Fibroblast of lung (primary cell): ENCODE measurements around the gene FKBP3. TPM values are rescaled to one million over a fixed set of nuclear protein-coding genes. Genes with fewer than 3 reads are reported as not detected.

Experiments used
- DNase-seq, 2 donors: peaks; one replicate each; pipeline versions ENCODE4 v3.0.0 to v3.0.0-alpha.2; 2010; ENCODE audit warnings: low read depth in 2 of 2
- H2AFZ ChIP-seq: 2 replicates; pipeline ENCODE4 v1.5.1; 2012; ENCODE audit warnings: low read length, control low read depth, inconsistent platforms
- H3K27ac ChIP-seq: 2 replicates; pipeline ENCODE4 v1.5.1; 2011; ENCODE audit warnings: low read length, control low read depth; ENCODE audit not compliant: insufficient read depth
- H3K27me3 ChIP-seq: 2 replicates; pipeline ENCODE4 v1.5.1; 2011; ENCODE audit warnings: mild to moderate bottlenecking, low read length; ENCODE audit not compliant: control insufficient read depth, insufficient read depth
- H3K36me3 ChIP-seq: 2 replicates; pipeline ENCODE4 v1.5.1; 2011; ENCODE audit warnings: low read length; ENCODE audit not compliant: control insufficient read depth, insufficient read depth
- H3K4me1 ChIP-seq: 2 replicates; pipeline ENCODE4 v1.5.1; 2011; ENCODE audit warnings: low read length; ENCODE audit not compliant: control insufficient read depth, insufficient read depth; ENCODE audit errors: extremely low read depth
- H3K4me2 ChIP-seq: 2 replicates; pipeline ENCODE4 v1.5.1; 2011; ENCODE audit warnings: low read length, control low read depth; ENCODE audit not compliant: insufficient read depth; ENCODE audit errors: extremely low read depth
- H3K4me3 ChIP-seq, 4 experiments: fragments of 200-600 bp in 1 of 4; sonication (generic) in 1 of 4; replicated peaks in 1 of 4; 2 replicates each; pipeline ENCODE4 v1.5.1; 2011 to 2016; ENCODE audit warnings: low read length in 4 of 4, low read depth in 3 of 4, mild to moderate bottlenecking in 3 of 4, control low read depth in 2 of 4, inconsistent platforms in 1 of 4, mixed read lengths in 1 of 4; ENCODE audit not compliant: insufficient read depth in 1 of 4; ENCODE audit errors: control extremely low read depth in 1 of 4
- H3K79me2 ChIP-seq: 2 replicates; pipeline ENCODE4 v1.5.1; 2012; ENCODE audit warnings: mild to moderate bottlenecking, low read length, inconsistent platforms; ENCODE audit not compliant: control insufficient read depth, insufficient read depth
- H3K9ac ChIP-seq: 2 replicates; pipeline ENCODE4 v1.5.1; 2011; ENCODE audit warnings: mild to moderate bottlenecking, low read length, control low read depth; ENCODE audit not compliant: insufficient read depth
- H3K9me3 ChIP-seq: 2 replicates; pipeline ENCODE4 v1.5.1; 2012; ENCODE audit warnings: low read depth, low read length; ENCODE audit not compliant: control insufficient read depth, insufficient read depth
- H4K20me1 ChIP-seq: 2 replicates; pipeline ENCODE4 v1.5.1; 2011; ENCODE audit warnings: low read length; ENCODE audit not compliant: control insufficient read depth, insufficient read depth; ENCODE audit errors: extremely low read depth
- CTCF ChIP-seq, 2 donors: IDR thresholded peaks in 1 of 2; conservative IDR thresholded peaks in 1 of 2; 1 replicate in 1 of 2; 2 replicates in 1 of 2; pipeline ENCODE4 v1.5.1; 2011 to 2012; ENCODE audit warnings: low read length in 2 of 2, control low read depth in 1 of 2, inconsistent platforms in 1 of 2, low read depth in 1 of 2, mild to moderate bottlenecking in 1 of 2
- EZH2 ChIP-seq: IDR thresholded peaks from 2 replicates; pipeline ENCODE4 v1.5.1; 2012; ENCODE audit warnings: low read length, control low read depth, mild to moderate bottlenecking; ENCODE audit errors: missing control alignments
- polyA plus RNA-seq, 2 donors: library from polyadenylated mRNA; depleted of rRNA in 1 of 2; stranded (reverse) in 1 of 2; unstranded in 1 of 2; fragments of >200 nt; gene quantifications; 2 replicates each; pipeline ENCODE4 v1.2.1, GENCODE V29; 2011 to 2012; ENCODE audit warnings: missing spikeins in 1 of 2
- total RNA-seq: library from RNA; depleted of rRNA; stranded (reverse); fragments of >200 nt; gene quantifications from 2 replicates; pipeline ENCODE4 v1.2.1, GENCODE V29; 2014

Gene FKBP3
- total and polyA plus RNA-seq, 2 donors (not counting 1 experiment from before 2014, with no cell fraction given), result 29.1 to 101 TPM

GRCh38 chr14:45103806-45104205 is 30.5 kb downstream of the FKBP3 start:
- no peak overlapping the region for H3K9ac ChIP-seq

GRCh38 chr14:45096218-45096617 is 38.1 kb downstream of the FKBP3 start:
- Histone ChIP-seq H3K9me3 (no peaks in the 10 kb centered on the region), H3K4me1 (no peaks in the 10 kb centered on the region), H3K27me3 (no peaks in the 10 kb centered on the region), H2AFZ (no peak overlapping the region), H3K4me2 (no peak overlapping the region), H3K36me3 (peaks cover 3% of the 10 kb centered on the region), H3K27ac (no peak overlapping the region), H3K79me2 (peaks cover 36% of the 10 kb centered on the region), H4K20me1 (peaks cover 2% of the 10 kb centered on the region), H3K4me3 (no peak overlapping the region), H3K9ac (no peak overlapping the region)
- TF ChIP-seq CTCF (conservative IDR thresholded peaks at IDR 0.05 in 1 of 2, IDR thresholded peaks at IDR 0.05 in 1 of 2; ENCODE audit: low read depth in 1 of 2, low read length in 2 of 2) (no peak), EZH2 (no peak)
- DNase-seq, result no peak

More at GRCh38 chr14:45103806-45104205, 30.5 kb downstream of the FKBP3 start:
- Histone ChIP-seq H3K4me1 (no peaks in the 10 kb centered on the region), H3K4me2 (no peak overlapping the region), H4K20me1 (no peaks in the 10 kb centered on the region), H3K27ac (no peak overlapping the region), H3K36me3 (peaks cover 7% of the 10 kb centered on the region), H3K9me3 (no peaks in the 10 kb centered on the region), H3K79me2 (no peaks in the 10 kb centered on the region), H3K4me3 (no peak overlapping the region), H3K27me3 (no peaks in the 10 kb centered on the region), H2AFZ (no peak overlapping the region)
- no peak for DNase-seq
- TF ChIP-seq CTCF (conservative IDR thresholded peaks at IDR 0.05 in 1 of 2, IDR thresholded peaks at IDR 0.05 in 1 of 2; ENCODE audit: low read depth in 1 of 2, low read length in 2 of 2) (no peak), EZH2 (no peak)

- Histone ChIP-seq H4K20me1 (peaks cover 2% of the 10 kb centered on the region), H3K36me3 (peaks cover 3% of the 10 kb centered on the region), H3K4me1 (no peaks in the 10 kb centered on the region), H3K79me2 (peaks cover 47% of the 10 kb centered on the region), H3K4me3 (no peak overlapping the region), H3K9ac (no peak overlapping the region), H3K27ac (no peak overlapping the region), H3K9me3 (no peaks in the 10 kb centered on the region), H2AFZ (no peak overlapping the region), H3K4me2 (no peak overlapping the region), H3K27me3 (no peaks in the 10 kb centered on the region)
- no peak for TF ChIP-seq CTCF (conservative IDR thresholded peaks at IDR 0.05 in 1 of 2, IDR thresholded peaks at IDR 0.05 in 1 of 2; ENCODE audit: low read depth in 1 of 2, low read length in 2 of 2)
- DNase-seq, result no peak
Observed at GRCh38 chr14:45095143-45095542, 39.1 kb downstream of the FKBP3 start.
